NT2/D1 (cell line): Measurements from ENCODE around the gene BNC2.

ENCODE experiments used
- SUZ12 ChIP-seq: IDR thresholded peaks from 2 replicates; pipeline ENCODE4 v1.6.1; 2011; ENCODE audit not compliant: insufficient read length, insufficient read depth; ENCODE audit errors: extremely low read depth
- YY1 ChIP-seq: IDR thresholded peaks from 2 replicates; pipeline ENCODE4 v1.6.1; 2011; ENCODE audit not compliant: insufficient read length, insufficient read depth
- ZNF274 ChIP-seq: IDR thresholded peaks from 2 replicates; pipeline ENCODE4 v1.6.1; 2011; ENCODE audit warnings: mild to moderate bottlenecking, low read depth, low read length

GRCh38 chr9:16406526-16407225 is 463.8 kb downstream of the BNC2 start:
- TF ChIP-seq YY1 (no peak), ZNF274 (no peak), SUZ12 (no peak)
